DOHH2 (cell line): Measurements from ENCODE around the gene EFCAB12.

ENCODE experiments used
- H3F3A ChIP-seq: fragments of 200-600 bp; sonication (generic), shearing (Covaris generic); 2 replicates; pipeline ENCODE4 v1.6.0; 2016; ENCODE audit warnings: antibody characterized with exemption, mild to moderate bottlenecking; ENCODE audit not compliant: control insufficient read depth, insufficient read depth
- H3K27ac ChIP-seq: fragments of 200-600 bp; sonication (generic); 2 replicates; pipeline ENCODE4 v1.5.1; 2014; ENCODE audit warnings: low read depth, mild to moderate bottlenecking, low read length, moderate library complexity
- H3K27me3 ChIP-seq: fragments of 200-600 bp; sonication (generic); 2 replicates; pipeline ENCODE4 v1.6.1; 2014; ENCODE audit warnings: mild to moderate bottlenecking, low read length, mixed read lengths; ENCODE audit not compliant: control insufficient read depth
- H3K36me3 ChIP-seq: fragments of 200-600 bp; sonication (generic); 2 replicates; pipeline ENCODE4 v1.6.1; 2014; ENCODE audit warnings: mild to moderate bottlenecking, low read length, moderate library complexity, mixed read lengths; ENCODE audit not compliant: control insufficient read depth
- H3K4me1 ChIP-seq: fragments of 200-600 bp; sonication (generic); 2 replicates; pipeline ENCODE4 v1.6.1; 2014; ENCODE audit warnings: mild to moderate bottlenecking, low read length, mixed read lengths; ENCODE audit not compliant: control insufficient read depth
- H3K4me2 ChIP-seq: fragments of 200-600 bp; sonication (generic); 2 replicates; pipeline ENCODE4 v1.6.0; 2014; ENCODE audit warnings: mild to moderate bottlenecking, low read length, moderate library complexity
- H3K4me3 ChIP-seq: fragments of 200-600 bp; sonication (generic); 2 replicates; pipeline ENCODE4 v1.5.1; 2014; ENCODE audit warnings: mild to moderate bottlenecking, low read length, mixed read lengths
- H3K79me2 ChIP-seq: fragments of 200-600 bp; sonication (generic); 2 replicates; pipeline ENCODE4 v1.6.1; 2014; ENCODE audit warnings: mild to moderate bottlenecking, low read length, mixed read lengths; ENCODE audit not compliant: control insufficient read depth
- H3K9me2 ChIP-seq: fragments of 200-600 bp; sonication (generic); replicated peaks from 2 replicates; pipeline ENCODE4 v1.6.1; 2014; ENCODE audit warnings: mild to moderate bottlenecking, low read length, mixed read lengths; ENCODE audit not compliant: control insufficient read depth
- H3K9me3 ChIP-seq: fragments of 200-600 bp; sonication (generic); 2 replicates; pipeline ENCODE4 v1.6.1; 2014; ENCODE audit warnings: antibody characterized with exemption, low read length, mixed read lengths; ENCODE audit not compliant: control insufficient read depth, insufficient read depth
- H4K20me1 ChIP-seq: fragments of 200-600 bp; sonication (generic); 2 replicates; pipeline ENCODE4 v1.6.0; 2014; ENCODE audit warnings: low read depth, mild to moderate bottlenecking, antibody characterized with exemption, low read length, moderate library complexity; ENCODE audit not compliant: control insufficient read depth, insufficient read depth
- EZH2phosphoT487 ChIP-seq: fragments of 200-600 bp; sonication (generic); IDR thresholded peaks from 2 replicates; pipeline ENCODE4 v1.6.1; 2017; ENCODE audit warnings: borderline replicate concordance, mild to moderate bottlenecking, antibody characterized with exemption, low read length, moderate library complexity, mixed read lengths
- TF ChIP-seq, protein P1 (sequence below): fragments of 200-600 bp; sonication (generic); IDR thresholded peaks from one replicate; pipeline ENCODE4 v1.5.1; 2014; ENCODE audit warnings: antibody characterized with exemption, mild to moderate bottlenecking, low read depth, low read length; ENCODE audit not compliant: poor library complexity, severe bottlenecking

The EFCAB12 gene

GRCh38 chr3:129463094-129463493 is 34.7 kb upstream of the EFCAB12 start:
- no peak for TF ChIP-seq EZH2phosphoT487
- TF ChIP-seq, protein P1, sequence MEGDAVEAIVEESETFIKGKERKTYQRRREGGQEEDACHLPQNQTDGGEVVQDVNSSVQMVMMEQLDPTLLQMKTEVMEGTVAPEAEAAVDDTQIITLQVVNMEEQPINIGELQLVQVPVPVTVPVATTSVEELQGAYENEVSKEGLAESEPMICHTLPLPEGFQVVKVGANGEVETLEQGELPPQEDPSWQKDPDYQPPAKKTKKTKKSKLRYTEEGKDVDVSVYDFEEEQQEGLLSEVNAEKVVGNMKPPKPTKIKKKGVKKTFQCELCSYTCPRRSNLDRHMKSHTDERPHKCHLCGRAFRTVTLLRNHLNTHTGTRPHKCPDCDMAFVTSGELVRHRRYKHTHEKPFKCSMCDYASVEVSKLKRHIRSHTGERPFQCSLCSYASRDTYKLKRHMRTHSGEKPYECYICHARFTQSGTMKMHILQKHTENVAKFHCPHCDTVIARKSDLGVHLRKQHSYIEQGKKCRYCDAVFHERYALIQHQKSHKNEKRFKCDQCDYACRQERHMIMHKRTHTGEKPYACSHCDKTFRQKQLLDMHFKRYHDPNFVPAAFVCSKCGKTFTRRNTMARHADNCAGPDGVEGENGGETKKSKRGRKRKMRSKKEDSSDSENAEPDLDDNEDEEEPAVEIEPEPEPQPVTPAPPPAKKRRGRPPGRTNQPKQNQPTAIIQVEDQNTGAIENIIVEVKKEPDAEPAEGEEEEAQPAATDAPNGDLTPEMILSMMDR: no peak
- H3K79me2 ChIP-seq: no peaks in the 10 kb centered on the region
- H3K4me2 ChIP-seq: no peak overlapping the region
- no peaks in the 10 kb centered on the region for H3K9me2 ChIP-seq
- no peaks in the 10 kb centered on the region for H3F3A ChIP-seq
- no peaks in the 10 kb centered on the region for H3K4me1 ChIP-seq
- H3K27me3 ChIP-seq: no peaks in the 10 kb centered on the region
- H3K36me3 ChIP-seq: no peaks in the 10 kb centered on the region
- no peak overlapping the region for H3K27ac ChIP-seq
- no peaks in the 10 kb centered on the region for H3K9me3 ChIP-seq
- H4K20me1 ChIP-seq: no peaks in the 10 kb centered on the region
- H3K4me3 ChIP-seq: no peak overlapping the region

DNA sequence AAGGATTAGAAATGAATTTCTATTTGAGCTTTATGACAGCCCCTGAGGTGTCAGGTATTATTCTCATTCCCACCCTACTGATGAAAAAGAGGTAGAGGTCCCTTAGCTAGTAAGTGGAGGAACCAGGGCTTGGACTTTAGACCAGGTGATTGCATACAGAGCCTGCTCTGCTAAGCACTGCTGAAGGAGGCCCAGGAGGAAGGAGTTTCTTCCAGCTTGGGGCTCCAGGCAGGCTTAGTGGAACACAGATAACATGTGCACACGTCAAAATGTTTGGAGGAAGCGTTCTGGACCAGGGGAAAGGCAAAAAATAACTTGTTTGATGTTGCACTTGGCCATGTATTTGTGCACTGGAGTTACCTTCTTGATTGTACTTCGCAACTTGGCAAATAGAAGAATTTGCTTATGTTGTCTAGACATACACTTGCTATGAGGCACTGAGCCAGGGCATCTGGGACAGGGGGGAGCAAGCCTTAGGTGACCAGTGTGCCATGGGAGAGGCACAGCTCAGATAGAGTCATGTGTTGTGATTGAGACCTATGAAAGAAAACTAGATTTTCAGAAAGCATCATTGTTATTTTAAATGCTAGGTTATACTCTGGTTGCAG is 34.0 kb upstream of the EFCAB12 start:
- no peak overlapping the region for H3K4me3 ChIP-seq
- no peaks in the 10 kb centered on the region for H3K9me3 ChIP-seq
- H3K4me2 ChIP-seq: no peak overlapping the region

DNA sequence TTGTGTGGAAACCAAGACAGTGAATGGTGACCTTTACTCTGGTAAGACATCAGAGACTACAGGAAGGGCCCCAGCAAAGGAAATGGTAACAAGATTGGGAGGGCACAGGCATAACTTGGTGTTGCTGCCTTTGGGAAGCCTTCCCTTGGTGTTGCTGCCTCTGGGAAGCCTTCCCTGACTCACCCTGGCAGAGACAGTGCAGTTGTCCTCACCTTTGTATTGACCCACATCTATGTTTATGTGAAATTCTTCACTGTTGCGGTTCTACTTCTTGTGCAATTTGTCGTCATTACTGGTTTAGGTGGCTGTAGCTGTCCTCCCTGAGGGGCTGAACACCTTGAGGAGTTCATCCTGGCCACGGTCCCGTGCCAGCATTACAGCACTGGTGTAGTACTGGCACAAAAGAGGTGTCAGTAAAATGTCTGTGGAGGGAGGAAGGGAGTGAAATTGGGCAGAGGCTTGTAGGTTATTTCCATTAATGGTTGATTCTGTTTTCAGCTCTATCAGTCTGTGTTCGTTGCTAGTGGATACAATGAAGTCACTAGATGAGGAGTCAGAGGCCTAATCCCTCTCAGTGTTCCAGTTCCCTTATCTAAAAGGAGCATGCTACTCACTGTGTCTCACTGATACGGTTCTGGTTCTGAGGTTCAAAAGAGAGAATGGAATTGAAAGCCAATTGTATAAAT is 33.2 kb upstream of the EFCAB12 start:
- no peaks in the 10 kb centered on the region for H4K20me1 ChIP-seq
- H3F3A ChIP-seq: no peaks in the 10 kb centered on the region
- H3K4me2 ChIP-seq: no peak overlapping the region
- no peaks in the 10 kb centered on the region for H3K27me3 ChIP-seq
- TF ChIP-seq, protein P1: no peak
- no peak for TF ChIP-seq EZH2phosphoT487
- H3K9me3 ChIP-seq: no peaks in the 10 kb centered on the region
- no peaks in the 10 kb centered on the region for H3K4me1 ChIP-seq
- no peaks in the 10 kb centered on the region for H3K9me2 ChIP-seq
- H3K79me2 ChIP-seq: no peaks in the 10 kb centered on the region
- no peaks in the 10 kb centered on the region for H3K36me3 ChIP-seq
- no peak overlapping the region for H3K4me3 ChIP-seq
- H3K27ac ChIP-seq: no peak overlapping the region

More for the DNA sequence above, 34.0 kb upstream of the EFCAB12 start:
- Histone ChIP-seq H4K20me1 (no peaks in the 10 kb centered on the region), H3K27ac (no peak overlapping the region), H3F3A (no peaks in the 10 kb centered on the region), H3K27me3 (no peaks in the 10 kb centered on the region), H3K79me2 (no peaks in the 10 kb centered on the region), H3K9me2 (no peaks in the 10 kb centered on the region), H3K4me1 (no peaks in the 10 kb centered on the region), H3K36me3 (no peaks in the 10 kb centered on the region)
- TF ChIP-seq EZH2phosphoT487: no peak
- TF ChIP-seq, protein P1: no peak
